Measurements from ENCODE around the gene BABAM2.

Gene BABAM2

GRCh38 chr2:28345619-28346018 is 455.1 kb downstream of the BABAM2 start:
- ChIA-PET POLR2A (interaction anchor here (0.6 kb wide), 1 partner anchor 643 kb away, joined by 3 read pairs; no protein-coding TSS in a partner anchor), CTCF (no interaction called here)
- no peak for TF ChIP-seq ZNF473 (tag by site-specific recombination; IDR thresholded peaks at IDR 0.05)
- no peak for TF ChIP-seq GLIS1 (tag by site-specific recombination; IDR thresholded peaks at IDR 0.05)
- TF ChIP-seq ZNF157 (tag by site-specific recombination; IDR thresholded peaks at IDR 0.05), result no peak
- TF ChIP-seq ZNF433 (tag by site-specific recombination; IDR thresholded peaks at IDR 0.05; ENCODE audit: low read depth), result no peak

GRCh38 chr2:28346587-28346986 is 456.1 kb downstream of the BABAM2 start:
- no peaks in the 10 kb centered on the region for H3K4me1 ChIP-seq (ENCODE audit: control insufficient read depth, insufficient read depth, low read length)
- no peaks in the 10 kb centered on the region for H3K9me3 ChIP-seq (ENCODE audit: control insufficient read depth, insufficient read depth, low read depth, low read length)
- CTCF ChIA-PET, result no interaction called here
- H3K27ac ChIP-seq (ENCODE audit: extremely low read depth, low read depth, low read length), result no peak overlapping the region
- no peak overlapping the region for H3K4me3 ChIP-seq (ENCODE audit: low read depth, low read length)
- H3K36me3 ChIP-seq (ENCODE audit: control insufficient read depth in 2 of 2, insufficient read depth in 1 of 2, low read length in 2 of 2), result no peaks in the 10 kb centered on the region
- no peak for TF ChIP-seq ZBTB48 (tag by site-specific recombination; IDR thresholded peaks at IDR 0.05)
- no peak for TF ChIP-seq ZNF24 (tag by site-specific recombination; IDR thresholded peaks at IDR 0.05)
- TF ChIP-seq ZNF580 (tag by site-specific recombination; IDR thresholded peaks at IDR 0.05), result no peak
- TF ChIP-seq ZNF140 (tag by site-specific recombination; IDR thresholded peaks at IDR 0.05), result no peak
- no peak for TF ChIP-seq HIC1 (tag by site-specific recombination; IDR thresholded peaks at IDR 0.05)
- no peak for TF ChIP-seq ZNF529 (tag by site-specific recombination; IDR thresholded peaks at IDR 0.05; ENCODE audit: insufficient replicate concordance)
- TF ChIP-seq ZNF610 (tag by site-specific recombination; IDR thresholded peaks at IDR 0.05; ENCODE audit: borderline replicate concordance), result no peak
- TF ChIP-seq WT1 (tag by site-specific recombination; IDR thresholded peaks at IDR 0.05), result no peak
- TF ChIP-seq ZFP3 (tag by site-specific recombination; IDR thresholded peaks at IDR 0.05; ENCODE audit: low read depth), result no peak
- no peak for TF ChIP-seq ZNF239 (tag by site-specific recombination; IDR thresholded peaks at IDR 0.05)
- TF ChIP-seq BCL6B (tag by site-specific recombination; IDR thresholded peaks at IDR 0.05), result no peak
- no peak for TF ChIP-seq ZNF645 (tag by site-specific recombination; IDR thresholded peaks at IDR 0.05)
- no peak for TF ChIP-seq ZNF214 (tag by site-specific recombination; IDR thresholded peaks at IDR 0.05; ENCODE audit: borderline replicate concordance)
- TF ChIP-seq KLF16 (tag by site-specific recombination; IDR thresholded peaks at IDR 0.05), result no peak
- no peak for TF ChIP-seq ZNF558 (tag by site-specific recombination; IDR thresholded peaks at IDR 0.05)
- TF ChIP-seq ZNF280D (tag by site-specific recombination; IDR thresholded peaks at IDR 0.05), result no peak
- TF ChIP-seq ZNF114 (tag by site-specific recombination; IDR thresholded peaks at IDR 0.05), result no peak
- POLR2A ChIA-PET, result no interaction called here

More at GRCh38 chr2:28345619-28346018, 455.1 kb downstream of the BABAM2 start:
- Histone ChIP-seq H3K4me3 (ENCODE audit: low read depth, low read length) (no peak overlapping the region), H3K9me3 (ENCODE audit: control insufficient read depth, insufficient read depth, low read depth, low read length) (no peaks in the 10 kb centered on the region), H3K4me1 (ENCODE audit: control insufficient read depth, insufficient read depth, low read length) (no peaks in the 10 kb centered on the region), H3K36me3 (ENCODE audit: control insufficient read depth in 2 of 2, insufficient read depth in 1 of 2, low read length in 2 of 2) (no peaks in the 10 kb centered on the region), H3K27ac (ENCODE audit: extremely low read depth, low read depth, low read length) (no peak overlapping the region)
